GM13976 (cell line): Measurements from ENCODE around the gene ST6GALNAC6.
"Not testable (repeated sequence)": the region's sequence is repeated elsewhere in the genome, so short reads cannot be mapped to it uniquely, and the experiment has no call there.

ENCODE experiments used
- DNase-seq: peaks from one replicate; pipeline ENCODE4 v3.0.0; 2012; ENCODE audit warnings: low spot score
- in situ Hi-C: fragments of 300-500 bp; cut with MboI; formaldehyde crosslinking; loops from one replicate; pipeline ENCODE4 v1.12.0; 2022; ENCODE audit warnings: low sequenced_read_pairs, mixed read lengths, inconsistent platforms; ENCODE audit not compliant: unreplicated experiment
- TF ChIP-seq, protein P1 (sequence below): IDR thresholded peaks from 2 replicates; pipeline ENCODE4 v1.5.1; 2012; ENCODE audit warnings: borderline replicate concordance, mild to moderate bottlenecking; ENCODE audit not compliant: insufficient read depth; ENCODE audit errors: extremely low read depth, missing control alignments, control extremely low read depth

ST6GALNAC6 gene

DNA sequence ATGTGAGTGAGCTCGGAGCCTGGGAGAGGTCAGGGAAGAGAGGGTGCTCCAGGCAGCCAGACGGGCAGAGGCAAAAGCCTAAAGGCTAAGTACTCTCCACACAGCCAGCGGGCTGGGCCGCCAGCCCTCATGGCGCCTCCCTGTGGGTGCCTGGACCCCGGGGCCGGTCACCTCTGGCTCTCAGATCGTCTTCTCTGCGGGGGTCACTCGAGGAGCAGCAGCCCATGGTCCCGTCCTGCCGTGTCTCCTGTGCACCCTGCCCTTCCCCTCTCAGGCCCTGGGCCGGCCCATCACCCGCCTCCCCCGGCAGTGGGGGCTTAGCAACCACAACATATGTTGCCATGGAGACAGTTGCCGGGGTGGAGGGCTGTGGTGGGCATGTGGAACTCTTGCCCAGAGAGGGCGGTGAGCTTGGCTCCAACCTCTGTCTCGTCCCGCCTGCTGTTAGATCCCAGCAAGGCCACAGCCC, 26.1 kb downstream of the ST6GALNAC6 start:
- TF ChIP-seq, protein P1, sequence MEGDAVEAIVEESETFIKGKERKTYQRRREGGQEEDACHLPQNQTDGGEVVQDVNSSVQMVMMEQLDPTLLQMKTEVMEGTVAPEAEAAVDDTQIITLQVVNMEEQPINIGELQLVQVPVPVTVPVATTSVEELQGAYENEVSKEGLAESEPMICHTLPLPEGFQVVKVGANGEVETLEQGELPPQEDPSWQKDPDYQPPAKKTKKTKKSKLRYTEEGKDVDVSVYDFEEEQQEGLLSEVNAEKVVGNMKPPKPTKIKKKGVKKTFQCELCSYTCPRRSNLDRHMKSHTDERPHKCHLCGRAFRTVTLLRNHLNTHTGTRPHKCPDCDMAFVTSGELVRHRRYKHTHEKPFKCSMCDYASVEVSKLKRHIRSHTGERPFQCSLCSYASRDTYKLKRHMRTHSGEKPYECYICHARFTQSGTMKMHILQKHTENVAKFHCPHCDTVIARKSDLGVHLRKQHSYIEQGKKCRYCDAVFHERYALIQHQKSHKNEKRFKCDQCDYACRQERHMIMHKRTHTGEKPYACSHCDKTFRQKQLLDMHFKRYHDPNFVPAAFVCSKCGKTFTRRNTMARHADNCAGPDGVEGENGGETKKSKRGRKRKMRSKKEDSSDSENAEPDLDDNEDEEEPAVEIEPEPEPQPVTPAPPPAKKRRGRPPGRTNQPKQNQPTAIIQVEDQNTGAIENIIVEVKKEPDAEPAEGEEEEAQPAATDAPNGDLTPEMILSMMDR = no peak
- DNase-seq = no peak
- in situ Hi-C loops = no loop called here

DNA sequence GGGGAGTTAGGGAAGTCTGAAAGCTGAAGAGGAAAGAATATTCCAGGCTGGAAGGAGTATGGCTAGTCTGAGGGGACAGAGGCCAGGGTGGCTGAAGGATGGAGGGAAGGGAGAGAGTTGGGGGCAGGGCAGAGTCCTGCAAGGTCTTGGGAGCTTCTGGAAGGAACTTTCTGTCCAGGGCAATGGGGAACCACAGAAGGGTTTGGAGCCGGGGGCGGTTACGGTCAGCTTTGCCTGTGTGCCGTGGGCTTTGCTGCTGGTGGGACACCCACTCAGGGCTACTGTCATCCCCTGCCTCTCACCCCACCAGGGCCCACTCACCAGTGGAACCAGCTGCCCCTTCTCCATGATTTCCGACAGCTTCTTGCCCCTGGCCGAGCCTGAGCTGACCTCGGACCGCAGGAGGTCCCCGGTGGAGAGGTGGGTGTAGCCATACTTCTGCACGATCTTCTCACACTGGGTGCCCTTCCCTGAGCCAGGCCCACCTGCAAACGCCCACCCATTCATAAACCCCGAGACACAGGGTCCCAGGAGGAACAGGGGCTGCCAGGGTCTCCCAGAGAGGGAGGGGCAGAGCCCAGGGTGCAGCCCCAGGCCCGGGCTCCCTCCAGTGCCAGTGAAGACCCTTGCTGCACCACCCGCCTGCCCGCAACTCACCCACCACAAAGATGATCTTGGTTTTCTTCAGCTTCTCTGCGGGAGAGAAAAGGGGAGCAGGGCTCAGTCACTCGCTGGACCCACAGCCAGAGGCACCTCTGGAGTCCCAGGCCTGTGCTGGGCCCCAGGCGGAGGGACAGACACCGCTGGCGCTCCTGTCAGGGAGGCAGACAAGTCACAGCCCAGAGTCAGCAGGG, 26.8 kb downstream of the ST6GALNAC6 start:
- TF ChIP-seq, protein P1 = no peak
- in situ Hi-C loops = no loop called here
- DNase-seq = no peak

DNA sequence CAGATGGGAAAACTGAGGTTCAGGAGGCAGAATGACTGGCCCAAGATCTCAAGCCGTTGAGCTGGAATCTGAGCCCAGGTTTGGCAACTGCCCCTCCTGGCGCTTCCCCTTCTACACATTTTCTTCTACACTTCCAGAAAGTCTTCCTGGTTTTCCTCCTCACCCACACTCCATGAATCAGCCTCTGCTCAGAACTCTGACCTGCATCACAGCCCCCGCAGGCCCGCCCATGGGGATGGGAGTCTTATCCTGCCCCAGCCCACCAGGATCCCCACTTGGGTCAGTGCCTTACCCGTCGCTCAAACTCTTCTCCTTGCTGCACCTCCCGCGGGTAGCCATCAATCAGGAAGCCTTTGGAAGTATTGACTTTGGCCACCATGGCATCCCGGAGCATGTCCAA, 27.9 kb downstream of the ST6GALNAC6 start:
- DNase-seq = no peak
- in situ Hi-C loops = no loop called here
- TF ChIP-seq, protein P1 = no peak

DNA sequence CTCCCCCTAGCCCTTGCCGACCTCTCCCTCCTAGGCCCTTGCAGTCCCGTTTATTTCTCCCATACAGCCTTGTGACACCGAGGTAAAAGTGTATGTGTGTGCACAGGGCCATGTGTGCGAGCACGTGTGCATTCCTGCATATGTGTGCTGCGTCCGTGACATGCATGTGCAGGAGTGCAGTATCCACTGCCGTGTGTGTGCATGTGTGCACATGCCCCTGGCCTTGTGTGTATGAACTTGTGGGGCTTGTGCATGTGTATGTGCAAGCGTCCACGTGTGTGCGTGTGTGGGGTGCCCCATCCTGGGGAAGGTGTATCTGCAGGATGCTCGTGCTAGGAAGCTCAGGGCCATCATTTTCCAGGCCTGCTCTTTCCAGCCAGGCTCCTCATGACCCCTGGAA, 28.5 kb downstream of the ST6GALNAC6 start:
- no peak for DNase-seq
- in situ Hi-C loops = no loop called here
- TF ChIP-seq, protein P1 = no peak

DNA sequence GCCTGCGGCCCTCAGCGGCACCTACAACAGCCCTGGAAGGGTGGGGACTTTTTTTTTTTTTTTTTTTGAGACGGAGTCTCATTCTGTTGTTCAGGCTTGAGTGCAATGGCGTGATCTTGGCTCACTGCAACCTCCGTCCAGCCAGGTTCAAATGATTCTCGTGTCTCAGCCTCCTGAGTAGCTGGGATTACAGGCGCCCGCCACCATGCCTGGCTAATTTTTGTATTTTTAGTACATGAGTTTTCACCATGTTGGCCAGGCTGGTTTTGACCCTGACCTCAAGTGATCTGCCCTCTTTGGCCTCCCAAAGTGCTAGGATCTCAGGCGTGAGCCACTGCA, 29.3 kb downstream of the ST6GALNAC6 start:
- DNase-seq, in situ Hi-C loops: not testable (repeated sequence)

DNA sequence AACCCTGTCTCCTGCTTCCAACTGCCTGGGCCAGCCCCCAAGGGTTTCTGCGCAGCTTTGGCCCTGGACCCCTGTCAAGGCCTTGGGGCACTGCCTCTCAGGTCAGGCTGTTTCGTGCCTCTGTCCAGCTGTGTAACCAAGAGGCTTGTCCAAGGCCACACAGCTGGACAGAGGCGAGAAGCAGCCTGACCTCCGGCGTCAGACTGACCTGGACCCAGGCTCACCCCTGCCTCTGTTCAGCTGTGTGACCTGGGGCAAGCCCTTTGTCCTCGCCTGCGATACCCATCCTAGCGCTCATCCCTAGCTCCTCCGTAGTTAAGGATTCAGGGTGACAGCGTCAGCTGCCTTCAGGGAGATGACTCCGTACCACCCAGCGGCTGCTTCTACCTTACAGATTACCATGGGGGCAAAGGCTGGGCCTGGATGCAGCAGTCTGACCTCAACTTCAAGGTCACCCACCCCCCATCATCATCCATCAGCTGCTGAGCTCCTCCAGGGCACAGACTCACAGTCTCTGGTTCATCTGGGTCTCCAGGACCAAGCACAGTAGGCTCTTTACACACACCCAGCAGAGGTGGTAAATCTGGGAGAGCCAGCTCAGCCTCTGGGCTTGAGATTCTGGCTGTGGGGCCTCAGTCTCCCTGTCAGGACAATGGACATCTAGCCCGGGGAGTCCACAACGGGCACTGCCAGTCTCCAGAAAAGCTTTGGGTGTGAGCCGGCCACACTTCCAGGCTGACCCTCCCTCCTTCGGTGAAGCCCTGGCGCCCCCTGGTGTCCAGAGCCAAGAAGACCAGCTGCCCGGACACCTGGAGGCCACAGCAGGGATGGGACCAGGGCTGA, 29.9 kb downstream of the ST6GALNAC6 start:
- in situ Hi-C loops = no loop called here
- peak; percentile 96 for DNase-seq
- TF ChIP-seq, protein P1 = peak; percentile 90
